NCI-H2196 (cell line): ENCODE measurements around the gene POLR3E.
"Not testable (repeated sequence)": the region's sequence is repeated elsewhere in the genome, so short reads cannot be mapped to it uniquely, and the experiment has no call there.

ENCODE experiments used
- DNase-seq: peaks from one replicate; lab custom pipeline; 2025; ENCODE audit not compliant: unreplicated experiment; lab: John Stamatoyannopoulos, UW

Gene POLR3E

DNA sequence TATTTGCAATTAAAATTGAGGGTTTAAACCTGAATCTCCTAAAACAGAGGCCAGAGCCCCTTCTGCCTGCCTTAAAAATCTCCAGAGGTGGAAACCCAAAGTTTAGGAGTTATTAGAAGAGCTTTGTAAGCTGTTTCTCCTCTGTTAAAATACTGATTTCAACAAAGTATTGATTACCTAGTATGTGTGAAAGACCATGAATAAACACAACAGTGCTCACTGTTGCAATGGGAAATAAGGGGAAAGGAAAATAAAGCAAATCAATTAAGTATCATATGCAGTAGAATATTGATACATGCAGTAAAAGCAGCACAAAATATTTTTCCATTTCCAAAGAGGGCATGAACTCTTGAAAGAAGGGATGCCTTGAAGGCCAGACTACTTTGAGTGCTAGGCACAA, 62.5 kb downstream of the POLR3E start:
- no peak for DNase-seq

- DNase-seq, result no peak
Observed at GRCh38 chr16:22360963-22361659, 63.9 kb downstream of the POLR3E start.

DNA sequence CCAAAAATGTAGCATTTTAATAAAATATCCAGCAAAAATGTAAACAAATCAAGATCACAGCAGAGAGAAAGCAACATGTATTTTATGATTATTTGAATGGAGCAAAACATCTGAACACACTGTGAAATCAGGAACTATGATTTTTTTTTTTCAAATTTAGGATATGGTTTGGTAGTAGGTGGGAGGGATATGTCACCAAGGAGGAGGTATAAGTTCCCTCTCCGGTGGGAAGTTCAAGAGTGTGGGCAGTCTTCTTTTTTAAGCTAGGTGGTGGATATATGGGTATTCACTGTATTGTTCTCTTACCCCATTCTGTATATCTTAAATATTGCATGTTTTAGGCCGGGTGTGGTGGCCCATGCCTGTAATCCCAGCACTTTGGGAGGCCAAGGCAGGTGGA, 67.0 kb downstream of the POLR3E start:
- DNase-seq, result no peak

DNA sequence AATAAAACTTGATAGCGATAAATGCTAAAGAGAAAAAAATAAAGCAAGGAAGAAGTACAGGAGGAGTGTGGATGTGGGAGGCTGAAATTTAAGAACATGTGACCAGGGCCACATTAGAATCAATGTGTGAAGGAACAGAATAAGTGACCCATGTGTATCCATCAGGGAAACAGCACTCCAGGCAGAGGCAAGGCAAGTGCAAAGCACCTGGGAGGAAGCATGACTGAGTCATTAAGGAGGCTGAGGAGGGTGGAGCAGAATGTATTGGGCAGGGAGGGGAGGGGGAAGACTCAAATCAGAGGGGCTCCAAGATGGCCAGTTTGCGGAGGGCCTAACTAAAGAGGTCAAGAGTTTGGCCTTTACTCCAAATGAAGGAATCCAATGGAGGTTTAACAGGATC, 69.2 kb downstream of the POLR3E start:
- DNase-seq, result no peak

- DNase-seq, result no peak
Observed at GRCh38 chr16:22366889-22367288, 69.7 kb downstream of the POLR3E start.

- DNase-seq, result not testable (repeated sequence)
Observed at GRCh38 chr16:22368200-22368826, 71.1 kb downstream of the POLR3E start.

DNA sequence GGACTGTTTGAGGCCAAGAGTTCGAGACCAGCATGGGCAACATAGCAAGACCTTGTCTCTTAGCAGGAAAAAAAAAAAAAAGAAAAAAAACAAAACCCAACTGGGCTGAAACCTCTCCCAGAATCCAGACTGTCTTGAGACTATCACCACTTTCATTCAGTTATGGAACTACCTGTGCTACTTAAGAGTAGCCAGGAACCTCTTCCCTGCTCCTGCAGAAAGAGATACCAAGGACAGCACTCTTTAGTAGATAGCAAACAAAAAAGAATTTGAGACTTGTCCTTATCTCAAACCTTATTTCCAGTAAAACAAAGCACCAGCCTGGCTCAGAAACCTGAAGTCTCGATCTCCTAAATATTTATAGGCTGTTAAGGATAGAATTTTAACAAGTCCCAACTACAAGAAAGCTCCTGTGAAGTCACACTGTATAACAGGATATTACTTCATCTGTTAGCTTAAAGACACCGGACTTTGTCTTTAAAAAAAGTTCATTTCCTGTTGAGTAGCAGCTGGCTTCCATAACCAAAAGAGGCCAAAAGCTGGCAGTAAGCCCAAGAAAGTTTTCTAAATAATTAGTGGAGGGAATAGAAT, 72.1 kb downstream of the POLR3E start:
- peak; percentile 23 for DNase-seq

- DNase-seq, result no peak
Observed at GRCh38 chr16:22370038-22370820, 73.0 kb downstream of the POLR3E start.

- DNase-seq, result no peak
Observed at GRCh38 chr16:22372882-22373661, 75.9 kb downstream of the POLR3E start.

GRCh38 chr16:22373662-22374310, 76.6 kb downstream of the POLR3E start:
- no peak for DNase-seq

- peak; percentile 98 for DNase-seq
Observed at GRCh38 chr16:22374311-22375116, 77.3 kb downstream of the POLR3E start, which contains the start of gene CDR2. CDR2 (minus strand) TSS chr16:22374619; CDS start chr16:22374309, 310 bp downstream.

DNA sequence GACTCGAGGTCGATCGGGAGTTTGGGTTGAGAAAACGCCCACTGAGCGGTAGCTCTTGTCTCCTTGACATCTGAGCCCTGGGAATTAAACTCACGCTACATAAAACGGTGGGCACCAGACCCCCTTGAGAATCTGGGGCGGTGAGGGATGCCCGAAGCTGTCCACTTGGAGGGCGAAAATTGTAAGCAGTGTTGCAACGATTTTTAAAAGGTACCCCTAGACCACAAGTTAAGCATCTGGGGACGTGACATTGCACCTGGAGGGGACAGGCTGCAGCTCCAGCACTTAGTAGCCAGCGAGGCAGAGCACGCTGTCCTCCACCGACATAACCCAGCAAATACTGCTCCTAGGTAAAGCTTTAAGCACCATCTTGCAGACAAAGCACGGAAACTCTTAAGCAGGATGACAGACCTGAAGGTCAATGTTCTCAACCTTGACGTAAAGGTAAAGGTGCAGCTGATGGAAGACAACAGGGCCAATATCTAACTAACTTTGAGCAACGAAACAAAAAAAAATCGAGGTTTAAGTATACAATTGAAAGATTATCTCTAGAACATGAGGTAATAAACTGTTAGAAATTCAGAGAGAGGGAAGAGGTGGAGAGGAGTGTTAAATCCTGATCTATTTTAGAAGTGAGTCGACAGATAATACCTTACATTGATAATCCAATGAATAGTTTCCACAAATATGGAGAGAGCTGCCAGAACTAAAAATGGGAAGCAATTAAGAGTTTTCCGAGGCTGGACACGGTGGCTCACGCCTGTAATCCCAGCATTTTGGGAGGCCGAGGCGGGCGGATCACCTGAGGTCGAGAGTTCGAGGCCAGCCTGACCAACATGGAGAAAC, 78.1 kb downstream of the POLR3E start:
- DNase-seq, result no peak

DNA sequence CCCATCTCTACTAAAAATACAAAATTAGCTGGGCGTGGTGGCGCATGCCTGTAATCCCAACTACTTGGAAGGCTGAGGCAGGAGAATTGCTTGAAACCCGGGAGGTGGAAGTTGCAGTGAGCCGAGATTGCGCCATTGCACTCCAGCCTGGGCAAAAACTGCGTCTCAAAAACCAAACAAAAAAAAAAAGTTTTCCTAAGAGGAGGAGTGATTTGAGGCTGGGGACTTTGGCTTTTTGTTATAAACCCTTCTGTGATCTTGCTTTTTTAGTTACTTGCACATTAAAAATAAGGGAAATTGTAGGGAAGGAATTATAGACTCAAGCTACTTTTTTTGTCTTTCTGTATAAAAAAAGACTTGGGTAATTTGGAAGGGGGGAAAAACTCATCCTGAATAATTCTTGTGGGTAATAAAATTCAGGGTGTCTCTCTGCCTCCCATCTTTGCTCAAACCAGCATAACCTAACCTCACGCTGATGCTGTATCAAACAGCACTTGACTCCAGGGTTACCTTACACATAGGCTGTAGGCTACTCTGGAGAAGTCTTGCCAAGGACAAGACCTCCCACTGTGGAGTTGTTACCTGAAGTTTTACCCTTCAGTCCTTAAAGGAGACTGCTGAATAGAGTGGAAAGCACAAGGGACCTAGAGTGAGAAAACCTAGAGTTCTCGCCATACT, 78.9 kb downstream of the POLR3E start:
- DNase-seq, result no peak

DNA sequence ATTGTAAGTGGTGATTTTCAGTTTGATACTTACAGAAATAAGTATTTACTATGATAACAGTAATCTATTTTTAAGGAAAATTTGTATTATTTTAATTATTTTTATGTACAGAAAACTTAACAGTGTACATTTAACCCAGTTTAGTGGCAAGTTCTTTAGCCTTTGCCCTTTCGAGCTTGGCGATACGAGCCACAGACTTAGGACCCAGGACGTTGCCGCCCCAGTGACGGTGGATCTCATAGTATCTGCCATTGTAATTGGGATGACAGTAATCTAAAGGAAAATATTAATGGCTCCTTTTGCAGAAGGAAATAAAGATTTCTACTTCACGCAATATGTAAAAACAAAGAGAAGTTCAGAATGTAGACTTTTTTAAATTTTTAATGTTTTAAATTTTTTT, 82.4 kb downstream of the POLR3E start:
- DNase-seq, result no peak

GRCh38 chr16:22380529-22380928, 83.3 kb downstream of the POLR3E start:
- no peak for DNase-seq

- no peak for DNase-seq
Observed at GRCh38 chr16:22381392-22381791, 84.2 kb downstream of the POLR3E start.

DNA sequence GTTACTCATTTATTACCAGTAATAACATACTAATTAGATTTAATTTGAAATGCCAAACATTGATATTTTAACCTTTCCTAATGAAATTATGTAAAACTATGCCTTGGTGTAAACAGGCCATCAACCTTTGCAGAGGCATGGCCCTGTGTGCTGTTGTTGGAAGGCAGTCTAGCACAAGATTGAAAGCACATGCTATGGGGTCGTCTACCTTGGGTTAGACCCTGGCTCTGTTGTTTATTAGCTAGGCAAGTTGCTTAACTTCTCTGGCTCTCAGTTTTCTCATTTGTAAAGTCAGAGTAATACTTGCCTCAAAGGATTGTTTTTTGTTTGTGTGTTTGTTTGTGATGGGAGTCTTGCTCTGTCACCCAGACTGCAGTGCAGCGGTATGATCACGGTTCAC, 86.6 kb downstream of the POLR3E start:
- DNase-seq, result no peak
